Activated naive CD8-positive, alpha-beta T cell treated with anti-CD3 and anti-CD28 coated beads, Interleukin-2, amount 50 U/mL, for 24 hours (primary cell): ENCODE measurements around the gene EIF1AX.
"Not testable (repeated sequence)": the region's sequence is repeated elsewhere in the genome, so short reads cannot be mapped to it uniquely, and the experiment has no call there.

ENCODE experiments used
- ATAC-seq: fragments of 150-1000 bp; cut with Tn5 transposase; one replicate; pipeline ENCODE4 v1.10.0; 2021
- DNase-seq: peaks from one replicate; pipeline ENCODE4 v3.0.0; 2021
- H3K27ac Mint-ChIP-seq: one replicate; pipeline ENCODE4 v1.8.0; 2021; ENCODE audit warnings: mild to moderate bottlenecking, mixed read lengths
- H3K27me3 Mint-ChIP-seq: one replicate; pipeline ENCODE4 v1.8.0; 2021; ENCODE audit warnings: mixed read lengths
- H3K36me3 Mint-ChIP-seq: one replicate; pipeline ENCODE4 v1.8.0; 2021; ENCODE audit warnings: low read depth, mixed read lengths
- H3K4me1 Mint-ChIP-seq: one replicate; pipeline ENCODE4 v1.8.0; 2021; ENCODE audit warnings: mixed read lengths
- H3K4me3 Mint-ChIP-seq: one replicate; pipeline ENCODE4 v1.8.0; 2021; ENCODE audit warnings: mild to moderate bottlenecking, moderate library complexity, mixed read lengths
- H3K9me3 Mint-ChIP-seq: one replicate; pipeline ENCODE4 v1.8.0; 2021; ENCODE audit warnings: mixed read lengths

Gene EIF1AX

GRCh38 chrX:20141281-20142220 lies at the start of gene EIF1AX:
Gene EIF1AX (minus strand): TSS chrX:20141838. CDS start chrX:20141640, 198 bp downstream.
- H3K27me3 Mint-ChIP-seq: no peaks in the 10 kb centered on the region
- H3K9me3 Mint-ChIP-seq: peaks cover 3% of the 10 kb centered on the region
- H3K4me1 Mint-ChIP-seq: peaks cover 46% of the 10 kb centered on the region
- peak within 1 kb of the TSS; percentile 75 for H3K27ac Mint-ChIP-seq
- ATAC-seq (peak; percentile 98), DNase-seq (peak; percentile 92)
- peaks cover 33% of the 10 kb centered on the region for H3K36me3 Mint-ChIP-seq
- peak within 1 kb of the TSS; percentile 86 for H3K4me3 Mint-ChIP-seq

GRCh38 chrX:20189171-20189570 lies 47.5 kb upstream of the EIF1AX start:
- no peak overlapping the region for H3K27ac Mint-ChIP-seq

GRCh38 chrX:20181598-20182329 lies 40.1 kb upstream of the EIF1AX start:
- H3K9me3 Mint-ChIP-seq: no peaks in the 10 kb centered on the region
- ATAC-seq (peak; percentile 65), DNase-seq (no peak)
- no peak overlapping the region for H3K4me3 Mint-ChIP-seq
- H3K36me3 Mint-ChIP-seq: peaks cover 36% of the 10 kb centered on the region
- H3K4me1 Mint-ChIP-seq: peaks cover 18% of the 10 kb centered on the region
- H3K27me3 Mint-ChIP-seq: no peaks in the 10 kb centered on the region
- peak overlapping the region; percentile 49 for H3K27ac Mint-ChIP-seq

More at GRCh38 chrX:20189171-20189570, 47.5 kb upstream of the EIF1AX start:
- no peak for DNase-seq
- Mint-ChIP-seq H3K27me3 (no peaks in the 10 kb centered on the region), H3K4me3 (no peak overlapping the region), H3K9me3 (no peaks in the 10 kb centered on the region), H3K36me3 (peaks cover 27% of the 10 kb centered on the region), H3K4me1 (no peaks in the 10 kb centered on the region)
- no peak for ATAC-seq

- H3K36me3 Mint-ChIP-seq: peaks cover 30% of the 10 kb centered on the region
- H3K27me3 Mint-ChIP-seq: no peaks in the 10 kb centered on the region
- no peak overlapping the region for H3K4me3 Mint-ChIP-seq
- H3K9me3 Mint-ChIP-seq: no peaks in the 10 kb centered on the region
- ATAC-seq (no peak), DNase-seq (no peak)
- H3K27ac Mint-ChIP-seq: no peak overlapping the region
- peaks cover 9% of the 10 kb centered on the region for H3K4me1 Mint-ChIP-seq
These were observed 35.5 kb upstream of the EIF1AX start for GRCh38 chrX:20177093-20177492.

- Mint-ChIP-seq H3K4me1 (no peaks in the 10 kb centered on the region), H3K27ac (no peak overlapping the region), H3K9me3 (no peaks in the 10 kb centered on the region), H3K27me3 (no peaks in the 10 kb centered on the region), H3K36me3 (peaks cover 15% of the 10 kb centered on the region), H3K4me3 (no peak overlapping the region)
- DNase-seq (no peak), ATAC-seq (no peak)
These were observed 32.2 kb upstream of the EIF1AX start for GRCh38 chrX:20173856-20174255.

GRCh38 chrX:20173313-20173712 lies 31.7 kb upstream of the EIF1AX start:
- ATAC-seq: no peak
- H3K9me3 Mint-ChIP-seq: no peaks in the 10 kb centered on the region
- H3K27ac Mint-ChIP-seq: no peak overlapping the region
- no peaks in the 10 kb centered on the region for H3K4me1 Mint-ChIP-seq
- H3K27me3 Mint-ChIP-seq: no peaks in the 10 kb centered on the region
- no peak for DNase-seq
- peaks cover 15% of the 10 kb centered on the region for H3K36me3 Mint-ChIP-seq
- no peak overlapping the region for H3K4me3 Mint-ChIP-seq

- Mint-ChIP-seq H3K9me3 (no peaks in the 10 kb centered on the region), H3K36me3 (peaks cover 15% of the 10 kb centered on the region), H3K27me3 (no peaks in the 10 kb centered on the region), H3K4me3 (no peak overlapping the region), H3K4me1 (no peaks in the 10 kb centered on the region), H3K27ac (no peak overlapping the region)
- DNase-seq (no peak), ATAC-seq (no peak)
These were observed 30.2 kb upstream of the EIF1AX start for GRCh38 chrX:20171887-20172286.

- H3K36me3 Mint-ChIP-seq: peaks cover 33% of the 10 kb centered on the region
- not testable (repeated sequence) for H3K4me3 Mint-ChIP-seq, H3K27ac Mint-ChIP-seq, H3K9me3 Mint-ChIP-seq, H3K4me1 Mint-ChIP-seq, DNase-seq, H3K27me3 Mint-ChIP-seq, ATAC-seq
These were observed 20.9 kb upstream of the EIF1AX start for GRCh38 chrX:20162516-20162915.

GRCh38 chrX:20159797-20160385 lies 18.3 kb upstream of the EIF1AX start:
- H3K36me3 Mint-ChIP-seq: peaks cover 30% of the 10 kb centered on the region
- DNase-seq (no peak), ATAC-seq (no peak)
- no peak overlapping the region for H3K27ac Mint-ChIP-seq
- H3K9me3 Mint-ChIP-seq: no peaks in the 10 kb centered on the region
- H3K4me3 Mint-ChIP-seq: no peak overlapping the region
- H3K27me3 Mint-ChIP-seq: no peaks in the 10 kb centered on the region
- H3K4me1 Mint-ChIP-seq: no peaks in the 10 kb centered on the region

GRCh38 chrX:20151689-20152088 lies 10.1 kb upstream of the EIF1AX start:
- no peaks in the 10 kb centered on the region for H3K9me3 Mint-ChIP-seq
- no peak overlapping the region for H3K4me3 Mint-ChIP-seq
- DNase-seq (no peak), ATAC-seq (no peak)
- H3K27me3 Mint-ChIP-seq: no peaks in the 10 kb centered on the region
- H3K4me1 Mint-ChIP-seq: peaks cover 2% of the 10 kb centered on the region
- H3K27ac Mint-ChIP-seq: no peak overlapping the region
- H3K36me3 Mint-ChIP-seq: peaks cover 32% of the 10 kb centered on the region

- ATAC-seq (no peak), DNase-seq (no peak)
- Mint-ChIP-seq H3K4me3 (no peak overlapping the region), H3K27me3 (no peaks in the 10 kb centered on the region), H3K4me1 (peaks cover 9% of the 10 kb centered on the region), H3K27ac (no peak overlapping the region), H3K36me3 (peaks cover 22% of the 10 kb centered on the region), H3K9me3 (peaks cover 3% of the 10 kb centered on the region)
These were observed 7.7 kb upstream of the EIF1AX start for GRCh38 chrX:20149326-20149725.

- H3K4me1 Mint-ChIP-seq: peaks cover 21% of the 10 kb centered on the region
- no peaks in the 10 kb centered on the region for H3K27me3 Mint-ChIP-seq
- no peak overlapping the region for H3K4me3 Mint-ChIP-seq
- H3K36me3 Mint-ChIP-seq: peaks cover 13% of the 10 kb centered on the region
- DNase-seq: no peak
- H3K27ac Mint-ChIP-seq: no peak overlapping the region
- H3K9me3 Mint-ChIP-seq: peaks cover 3% of the 10 kb centered on the region
- no peak for ATAC-seq
These were observed 5.9 kb upstream of the EIF1AX start for GRCh38 chrX:20147561-20147960.

- H3K27ac Mint-ChIP-seq: peak overlapping the region; percentile 32
These were observed 2.9 kb upstream of the EIF1AX start for GRCh38 chrX:20144491-20144890.

GRCh38 chrX:20143561-20143960 lies 1.9 kb upstream of the EIF1AX start:
- Mint-ChIP-seq H3K36me3 (peaks cover 18% of the 10 kb centered on the region), H3K27me3 (no peaks in the 10 kb centered on the region), H3K4me1 (peaks cover 39% of the 10 kb centered on the region), H3K9me3 (peaks cover 3% of the 10 kb centered on the region), H3K4me3 (no peak overlapping the region), H3K27ac (no peak overlapping the region)
- ATAC-seq: no peak
- no peak for DNase-seq

More at GRCh38 chrX:20144491-20144890, 2.9 kb upstream of the EIF1AX start:
- Mint-ChIP-seq H3K4me1 (peaks cover 30% of the 10 kb centered on the region), H3K27me3 (no peaks in the 10 kb centered on the region), H3K4me3 (no peak overlapping the region), H3K9me3 (peaks cover 3% of the 10 kb centered on the region), H3K36me3 (peaks cover 9% of the 10 kb centered on the region)
- DNase-seq: no peak
- ATAC-seq: peak; percentile 58
